ENCODE results near the gene NECAB3.
"Not testable (repeated sequence)": the region's sequence is repeated elsewhere in the genome, so short reads cannot be mapped to it uniquely, and the experiment has no call there.

Gene NECAB3

GRCh38 chr20:33674294-33675135 is at the start of gene NECAB3:
NECAB3 (minus strand) TSS chr20:33674428; CDS start chr20:33674352, 76 bp downstream.
- DNase-seq (ENCODE audit: low read depth in 2 of 2) = peak; percentile 53 to 64

GRCh38 chr20:33721391-33722140 is 47.3 kb upstream of the NECAB3 start:
- DNase-seq (ENCODE audit: low read depth in 2 of 2) = no peak

- peak; percentile 66 to 79 for DNase-seq (ENCODE audit: low read depth in 2 of 2)
Measured at GRCh38 chr20:33719989-33720709, 45.9 kb upstream of the NECAB3 start, which contains the start of gene PXMP4. PXMP4 (minus strand) TSS chr20:33720310; CDS start chr20:33720207, 103 bp downstream.

- no peak for DNase-seq (ENCODE audit: low read depth in 2 of 2)
Measured at GRCh38 chr20:33719277-33719988, 45.2 kb upstream of the NECAB3 start.

GRCh38 chr20:33716498-33716897 is 42.3 kb upstream of the NECAB3 start:
- DNase-seq (ENCODE audit: low read depth in 2 of 2) = no peak

- DNase-seq (ENCODE audit: low read depth in 2 of 2) = no peak
Measured at GRCh38 chr20:33713865-33714367, 39.7 kb upstream of the NECAB3 start.

DNA sequence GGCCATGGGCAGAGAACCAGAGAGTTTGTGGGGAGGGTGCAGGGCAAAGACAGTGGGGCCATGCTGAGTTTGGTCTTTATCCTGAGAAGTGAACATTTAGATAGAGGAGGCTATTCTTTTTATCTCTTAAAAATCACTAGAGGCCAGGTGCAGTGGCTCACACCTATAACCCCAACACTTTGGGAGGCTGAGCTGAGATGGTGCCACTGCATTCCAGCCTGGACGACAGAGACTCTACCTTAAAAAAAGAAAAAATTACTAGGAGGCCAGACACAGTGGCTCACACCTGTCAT is 37.2 kb upstream of the NECAB3 start:
- no peak for DNase-seq (ENCODE audit: low read depth in 2 of 2)

DNA sequence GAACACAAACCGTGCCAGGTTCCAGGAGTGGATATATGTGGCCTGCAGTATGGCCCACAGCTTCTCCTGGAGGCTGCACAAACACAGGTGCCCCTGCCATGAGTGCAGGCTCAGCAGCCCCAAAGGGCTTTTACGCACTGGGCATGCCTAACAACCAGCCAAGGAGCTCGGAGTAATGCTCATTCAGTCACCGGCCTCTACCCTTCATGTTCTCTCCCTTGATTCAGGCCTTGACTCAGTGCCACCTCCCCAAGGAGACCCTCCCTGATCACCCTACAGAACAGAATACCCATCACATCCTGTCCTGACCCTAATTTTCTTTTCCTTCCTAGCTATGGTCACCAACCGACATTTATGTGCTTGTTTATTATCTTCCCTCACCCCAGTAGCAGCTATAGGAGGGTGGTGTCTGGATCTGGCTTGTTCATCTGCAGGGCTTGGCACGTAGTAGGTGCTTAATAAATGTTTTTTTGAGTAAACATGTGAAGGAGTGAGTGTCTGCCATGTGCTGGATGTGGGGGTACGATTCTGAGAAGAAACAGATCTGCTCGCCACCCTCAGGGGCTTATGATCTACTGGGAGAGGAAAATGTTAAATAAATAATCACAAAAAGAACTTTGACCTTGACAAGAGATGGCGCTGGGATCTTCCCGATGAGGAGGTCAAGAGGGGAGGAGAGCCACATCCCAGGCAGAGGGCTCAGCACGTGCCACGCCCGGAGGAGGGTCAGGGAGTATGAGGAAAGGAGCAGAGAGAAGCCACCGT is 36.6 kb upstream of the NECAB3 start:
- DNase-seq (ENCODE audit: low read depth in 2 of 2) = no peak

- DNase-seq (ENCODE audit: low read depth in 2 of 2) = no peak
Measured at GRCh38 chr20:33709905-33710541, 35.8 kb upstream of the NECAB3 start.

DNA sequence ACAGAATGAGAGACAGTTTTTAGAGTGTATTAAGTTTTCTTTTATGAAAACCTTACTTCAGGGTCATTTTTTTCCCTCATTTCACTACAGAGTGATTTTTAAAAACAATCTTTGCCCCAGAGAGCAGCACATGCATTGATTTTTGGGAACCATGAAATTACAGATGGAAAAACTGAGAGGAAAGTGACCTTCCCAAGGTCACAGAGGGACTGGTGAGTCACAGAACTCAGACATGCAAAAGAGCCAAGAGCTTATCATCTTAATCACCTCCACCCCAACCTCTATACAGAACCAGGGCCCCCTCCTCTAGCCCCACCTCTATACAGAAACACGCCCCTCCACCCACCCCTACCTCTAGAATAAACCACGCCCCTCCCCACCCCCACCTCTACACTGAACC is 35.2 kb upstream of the NECAB3 start:
- DNase-seq (ENCODE audit: low read depth in 2 of 2) = no peak

GRCh38 chr20:33707668-33708067 is 33.4 kb upstream of the NECAB3 start:
- no peak for DNase-seq (ENCODE audit: low read depth in 2 of 2)

DNA sequence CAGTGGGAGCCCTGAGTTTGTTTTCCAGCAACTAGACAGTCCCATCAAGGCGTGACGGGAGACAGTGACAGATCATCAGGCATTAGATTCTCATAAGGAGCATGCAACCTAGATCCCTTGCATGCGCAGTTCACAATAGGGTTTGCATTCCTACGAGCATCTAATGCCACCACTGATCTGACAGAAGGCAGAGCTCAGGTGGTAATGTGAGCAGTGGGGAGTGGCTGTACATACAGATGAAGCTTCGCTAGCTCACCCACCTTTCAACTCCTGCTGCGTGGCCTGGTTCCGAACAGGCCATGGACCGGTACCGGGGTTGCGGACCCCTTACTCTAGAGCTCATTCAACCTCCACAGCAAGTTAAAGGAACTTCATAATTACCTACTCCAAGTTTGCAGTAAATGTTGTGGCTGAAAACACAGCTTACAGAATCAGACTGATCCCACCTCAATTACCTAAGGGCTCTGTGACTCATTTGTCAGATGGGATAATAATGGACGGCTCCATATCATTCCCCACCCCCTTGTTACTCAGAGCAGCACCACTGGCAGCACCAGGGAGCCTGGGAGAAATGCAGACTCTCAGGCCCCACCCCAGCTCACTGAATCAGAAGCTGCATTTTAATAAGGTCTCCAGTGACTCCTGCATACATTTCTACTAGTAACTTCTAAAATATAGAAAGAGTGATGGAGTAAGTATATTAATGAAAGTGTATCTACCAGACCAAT is 30.1 kb upstream of the NECAB3 start:
- no peak for DNase-seq (ENCODE audit: low read depth in 2 of 2)

GRCh38 chr20:33703498-33704137 is 29.4 kb upstream of the NECAB3 start:
- no peak for DNase-seq (ENCODE audit: low read depth in 2 of 2)

- DNase-seq (ENCODE audit: low read depth in 2 of 2) = no peak
Measured at GRCh38 chr20:33702861-33703260, 28.6 kb upstream of the NECAB3 start.

GRCh38 chr20:33701629-33702450 is 27.6 kb upstream of the NECAB3 start:
- DNase-seq (ENCODE audit: low read depth in 2 of 2) = no peak

DNA sequence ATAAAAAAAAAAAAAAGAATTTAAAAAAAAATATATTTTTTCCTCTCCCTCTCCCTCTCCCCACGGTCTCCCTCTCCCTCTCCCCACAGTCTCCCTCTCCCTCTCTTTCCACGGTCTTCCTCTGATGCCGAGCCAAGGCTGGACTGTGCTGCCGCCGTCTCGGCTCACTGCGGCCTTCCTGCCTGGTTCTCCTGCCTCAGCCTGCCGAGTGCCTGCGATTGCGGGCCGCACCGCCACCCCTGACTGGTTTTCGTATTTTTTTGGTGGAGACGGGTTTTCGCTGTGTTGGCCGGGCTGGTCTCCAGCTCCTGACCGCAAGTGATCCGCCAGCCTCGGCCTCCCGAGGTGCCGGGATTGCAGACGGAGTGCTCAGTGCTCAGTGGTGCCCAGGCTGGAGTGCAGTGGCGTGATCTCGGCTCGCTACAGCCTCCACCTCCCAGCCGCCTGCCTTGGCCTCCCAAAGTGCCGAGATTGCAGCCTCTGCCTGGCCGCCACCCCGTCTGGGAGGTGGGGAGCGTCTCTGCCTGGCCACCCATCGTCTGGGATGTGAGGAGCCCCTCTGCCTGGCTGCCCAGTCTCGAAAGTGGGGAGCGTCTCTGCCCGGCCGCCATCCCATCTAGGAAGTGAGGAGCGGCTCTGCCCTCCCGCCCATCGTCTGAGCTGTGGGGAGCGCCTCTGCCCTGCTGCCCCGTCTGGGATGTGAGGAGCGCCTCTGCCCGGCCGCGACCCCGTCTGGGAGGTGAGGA is 26.6 kb upstream of the NECAB3 start:
- DNase-seq (ENCODE audit: low read depth in 2 of 2) = not testable (repeated sequence)

GRCh38 chr20:33698966-33699365 is 24.7 kb upstream of the NECAB3 start:
- DNase-seq (ENCODE audit: low read depth in 2 of 2) = not testable (repeated sequence)

Measured in stimulated activated CD8-positive, alpha-beta memory T cell treated with anti-CD3 and anti-CD28 coated beads, Interleukin-2, amount 100 ng/mL, for 48 hours (primary cell).